MCF 10A (cell line): ENCODE results near the gene RPL26. TPM values are rescaled to one million over a fixed set of nuclear protein-coding genes. Genes with fewer than 3 reads are reported as not detected.

Experiments used
- BruUV-seq: library from RNA; stranded (reverse); fragments of 400-500 nt; replicated peaks from 2 replicates; lab custom pipeline; 2021; lab: Mats Ljungman, UMichigan
- CTCF ChIA-PET: fragments of 300-600 bp; sonication (Branson Sonifier 250); formaldehyde crosslinking; extraction: SDS; loops from one replicate; lab custom pipeline; 2021; ENCODE audit warnings: antibody characterized with exemption, inconsistent platforms; lab: Yijun Ruan, JAX
- POLR2A ChIA-PET: fragments of 300-600, 350-650 bp; sonication (Branson Sonifier 250); formaldehyde crosslinking; extraction: SDS; loops from one replicate; lab custom pipeline; 2020; ENCODE audit warnings: antibody characterized with exemption, inconsistent platforms; lab: Yijun Ruan, JAX
- DNase-seq: peaks from one replicate; pipeline ENCODE4 v3.0.0-alpha.2; 2018; ENCODE audit not compliant: unreplicated experiment
- H3K27ac Mint-ChIP-seq: one replicate; pipeline ENCODE4 v1.8.0; 2022; ENCODE audit warnings: mild to moderate bottlenecking, low read depth, mixed read lengths; ENCODE audit not compliant: unreplicated experiment
- H3K27me3 Mint-ChIP-seq: one replicate; pipeline ENCODE4 v1.8.0; 2022; ENCODE audit warnings: mixed read lengths; ENCODE audit not compliant: insufficient read depth, unreplicated experiment
- H3K36me3 Mint-ChIP-seq: one replicate; pipeline ENCODE4 v1.8.0; 2022; ENCODE audit warnings: mild to moderate bottlenecking, moderate library complexity, mixed read lengths; ENCODE audit not compliant: insufficient read depth, unreplicated experiment
- H3K4me1 Mint-ChIP-seq: one replicate; pipeline ENCODE4 v1.8.0; 2022; ENCODE audit warnings: mixed read lengths; ENCODE audit not compliant: insufficient read depth, unreplicated experiment
- H3K4me3 Mint-ChIP-seq: one replicate; pipeline ENCODE4 v1.8.0; 2022; ENCODE audit warnings: mild to moderate bottlenecking, moderate library complexity, mixed read lengths; ENCODE audit not compliant: unreplicated experiment
- H3K9me3 Mint-ChIP-seq: one replicate; pipeline ENCODE4 v1.8.0; 2022; ENCODE audit warnings: mixed read lengths; ENCODE audit not compliant: unreplicated experiment
- CTCF ChIP-seq: fragments of 200-600 bp; IDR thresholded peaks from one replicate; pipeline ENCODE4 v1.8.0; 2022; ENCODE audit warnings: antibody characterized with exemption, mild to moderate bottlenecking; ENCODE audit not compliant: unreplicated experiment
- intact Hi-C: fragments of 100-400 bp; cut with micrococcal nuclease; formaldehyde crosslinking; loops from 2 replicates; pipeline ENCODE4 v1.14.1; 2022
- total RNA-seq: library from RNA; stranded (reverse); gene quantifications from 2 replicates; pipeline ENCODE4 v1.2.3, GENCODE V29; 2022

RPL26 gene
- total RNA-seq, 1 experiment from 2014 or later = 3,179 TPM

GRCh38 chr17:8405499-8406016, 22.6 kb upstream of the RPL26 start:
- CTCF ChIA-PET = interaction anchor here (0.5 to 2.2 kb wide), 2 partner anchors 22 to 154 kb away, joined by 4 to 5 read pairs; partner anchors contain the start of gene RPL26
- TF ChIP-seq CTCF = no peak
- no peak for DNase-seq
- POLR2A ChIA-PET = interaction anchor here (0.6 kb wide), 1 partner anchor 22 kb away, joined by 4 read pairs; no protein-coding TSS in a partner anchor
- H3K4me3 Mint-ChIP-seq = no peak overlapping the region
- peaks cover 7% of the 10 kb centered on the region for H3K9me3 Mint-ChIP-seq
- peaks cover 11% of the 10 kb centered on the region for H3K27me3 Mint-ChIP-seq
- intact Hi-C loops = no loop called here
- H3K36me3 Mint-ChIP-seq = no peaks in the 10 kb centered on the region
- no TSS peak for BruUV-seq
- no peak overlapping the region for H3K27ac Mint-ChIP-seq
- peaks cover 7% of the 10 kb centered on the region for H3K4me1 Mint-ChIP-seq

- Mint-ChIP-seq H3K27me3 (peaks cover 13% of the 10 kb centered on the region), H3K4me1 (peaks cover under 1% of the 10 kb centered on the region), H3K4me3 (no peak overlapping the region), H3K27ac (no peak overlapping the region), H3K9me3 (peaks cover 7% of the 10 kb centered on the region), H3K36me3 (no peaks in the 10 kb centered on the region)
- POLR2A ChIA-PET = interaction anchor here (0.6 kb wide), 1 partner anchor 226 kb away, joined by 3 read pairs; no protein-coding TSS in a partner anchor
- CTCF ChIA-PET = interaction anchor here (2.2 kb wide), 1 partner anchor 20 kb away, joined by 5 read pairs; the partner anchor contains the start of gene RPL26
- BruUV-seq = no TSS peak
- TF ChIP-seq CTCF = no peak
- DNase-seq = no peak
- intact Hi-C loops = no loop called here
Measured at GRCh38 chr17:8402921-8403536, 20.0 kb upstream of the RPL26 start.

GRCh38 chr17:8401107-8401506, 18.1 kb upstream of the RPL26 start:
- Mint-ChIP-seq H3K36me3 (no peaks in the 10 kb centered on the region), H3K4me3 (no peak overlapping the region), H3K27ac (no peak overlapping the region), H3K27me3 (peaks cover 22% of the 10 kb centered on the region), H3K9me3 (peaks cover 7% of the 10 kb centered on the region), H3K4me1 (no peaks in the 10 kb centered on the region)
- DNase-seq = no peak
- no peak for TF ChIP-seq CTCF
- intact Hi-C loops = no loop called here
- CTCF ChIA-PET = interaction anchor here (0.7 kb wide), 1 partner anchor 9 kb away, joined by 3 read pairs; no protein-coding TSS in a partner anchor
- POLR2A ChIA-PET = no interaction called here
- no TSS peak for BruUV-seq

- Mint-ChIP-seq H3K4me1 (peaks cover 2% of the 10 kb centered on the region), H3K27ac (no peak overlapping the region), H3K27me3 (peaks cover 24% of the 10 kb centered on the region), H3K36me3 (no peaks in the 10 kb centered on the region), H3K4me3 (no peak overlapping the region), H3K9me3 (peaks cover 7% of the 10 kb centered on the region)
- ChIA-PET CTCF (no interaction called here), POLR2A (no interaction called here)
- intact Hi-C loops = no loop called here
- DNase-seq = no peak
- no peak for TF ChIP-seq CTCF
- BruUV-seq = no TSS peak
Measured at GRCh38 chr17:8398980-8399379, 16.0 kb upstream of the RPL26 start.
